WTC11 (cell line): ENCODE data around the gene TNS3. TPM values are rescaled to one million over a fixed set of nuclear protein-coding genes. Genes with fewer than 3 reads are reported as not detected.
A peak's percentile ranks its signal among the peaks of the same experiment; 100 is the strongest.

Experiments
- ATAC-seq: fragments of 200-7000 bp; cut with Tn5 transposase; 2 replicates; pipeline ENCODE4 v1.10.0; 2021; ENCODE audit warnings: mild to moderate bottlenecking, moderate library complexity
- CTCF ChIA-PET: fragments of 300-600 bp; sonication (Branson Sonifier 250); formaldehyde crosslinking; loops from one replicate; lab custom pipeline; 2021; ENCODE audit warnings: antibody characterized with exemption; lab: Charles Lee
- POLR2A ChIA-PET: fragments of 350-600 bp; sonication (Branson Sonifier 250); formaldehyde crosslinking; loops from one replicate; lab custom pipeline; 2021; ENCODE audit warnings: antibody characterized with exemption; lab: Charles Lee
- DNase-seq: peaks from one replicate; pipeline ENCODE4 v3.0.0; 2021; ENCODE audit warnings: low spot score
- H3K27ac Mint-ChIP-seq: 2 replicates; pipeline ENCODE4 v1.8.0; 2021; ENCODE audit warnings: mixed read lengths
- H3K27me3 Mint-ChIP-seq: 2 replicates; pipeline ENCODE4 v1.8.0; 2021; ENCODE audit warnings: low read depth, mild to moderate bottlenecking, moderate library complexity, mixed read lengths
- H3K36me3 Mint-ChIP-seq: 2 replicates; pipeline ENCODE4 v1.8.0; 2021; ENCODE audit warnings: mixed read lengths
- H3K4me1 Mint-ChIP-seq: 2 replicates; pipeline ENCODE4 v1.8.0; 2022; ENCODE audit warnings: mixed read lengths
- H3K4me3 Mint-ChIP-seq: 2 replicates; pipeline ENCODE4 v1.8.0; 2021; ENCODE audit warnings: mild to moderate bottlenecking, moderate library complexity, mixed read lengths
- H3K9me3 Mint-ChIP-seq: 2 replicates; pipeline ENCODE4 v1.8.0; 2021; ENCODE audit warnings: mixed read lengths
- E2F5 ChIP-seq: sonication (generic); formaldehyde crosslinking; IDR thresholded peaks from 2 replicates; pipeline ENCODE4 v1.8.1; 2022; ENCODE audit warnings: mild to moderate bottlenecking, moderate library complexity, missing genetic modification reagents
- FOXJ3 ChIP-seq: sonication (generic); formaldehyde crosslinking; IDR thresholded peaks from 2 replicates; pipeline ENCODE4 v1.9.0; 2021; ENCODE audit warnings: missing genetic modification reagents, mild to moderate bottlenecking, borderline replicate concordance
- MYBL2 ChIP-seq: sonication (generic); formaldehyde crosslinking; IDR thresholded peaks from 2 replicates; pipeline ENCODE4 v1.8.1; 2023; ENCODE audit warnings: mild to moderate bottlenecking, moderate library complexity, missing genetic modification reagents
- TCF7 ChIP-seq: sonication (generic); formaldehyde crosslinking; IDR thresholded peaks from 2 replicates; pipeline ENCODE4 v1.8.0; 2022; ENCODE audit warnings: mild to moderate bottlenecking, low read depth, missing genetic modification reagents, moderate library complexity
- TEAD4 ChIP-seq: sonication (generic); formaldehyde crosslinking; IDR thresholded peaks from 2 replicates; pipeline ENCODE4 v1.8.0; 2022; ENCODE audit warnings: mild to moderate bottlenecking, missing genetic modification reagents
- ZNF138 ChIP-seq: sonication (generic); formaldehyde crosslinking; conservative IDR thresholded peaks from 2 replicates; pipeline ENCODE4 v1.8.1; 2022; ENCODE audit warnings: mild to moderate bottlenecking, moderate library complexity, missing genetic modification reagents
- ZNF263 ChIP-seq: sonication (generic); formaldehyde crosslinking; IDR thresholded peaks from 2 replicates; pipeline ENCODE4 v1.8.1; 2022; ENCODE audit warnings: low read depth, mild to moderate bottlenecking, moderate library complexity, missing genetic modification reagents
- ZNF423 ChIP-seq: fragments of 250-450 bp; sonication (Bioruptor Pico); IDR thresholded peaks from 2 replicates; pipeline ENCODE4 v2.1.2; 2022; ENCODE audit warnings: mild to moderate bottlenecking, moderate library complexity
- ZNF512 ChIP-seq: sonication (generic); formaldehyde crosslinking; IDR thresholded peaks from 2 replicates; pipeline ENCODE4 v1.8.1; 2022; ENCODE audit warnings: missing genetic modification reagents, borderline replicate concordance
- total RNA-seq: library from RNA; stranded (reverse); gene quantifications from 3 replicates; pipeline ENCODE4 v1.2.3, GENCODE V29; 2021
- TF ChIP-seq, protein P1 (sequence below): sonication (generic); formaldehyde crosslinking; IDR thresholded peaks from 2 replicates; pipeline ENCODE4 v1.8.1; 2023; ENCODE audit warnings: mild to moderate bottlenecking, missing genetic modification reagents
- TF ChIP-seq, protein P2 (sequence below): fragments of 250-450 bp; sonication (Bioruptor Pico); IDR thresholded peaks from 2 replicates; pipeline ENCODE4 v1.9.0; 2021; ENCODE audit warnings: moderate library complexity, mild to moderate bottlenecking, inconsistent platforms, borderline replicate concordance
- TF ChIP-seq, protein P3 (sequence below): sonication (generic); formaldehyde crosslinking; IDR thresholded peaks from 2 replicates; pipeline ENCODE4 v1.8.0; 2023; ENCODE audit warnings: missing genetic modification reagents
- TF ChIP-seq, protein P4 (sequence below): fragments of 250-450 bp; sonication (Bioruptor Pico); IDR thresholded peaks from 2 replicates; pipeline ENCODE4 v1.9.0; 2021; ENCODE audit warnings: mild to moderate bottlenecking

The TNS3 gene
- total RNA-seq, 1 experiment from 2014 or later, result 37.7 TPM

GRCh38 chr7:47536661-47537611, 45.0 kb downstream of the TNS3 start (continued):
- TF ChIP-seq, protein P1, sequence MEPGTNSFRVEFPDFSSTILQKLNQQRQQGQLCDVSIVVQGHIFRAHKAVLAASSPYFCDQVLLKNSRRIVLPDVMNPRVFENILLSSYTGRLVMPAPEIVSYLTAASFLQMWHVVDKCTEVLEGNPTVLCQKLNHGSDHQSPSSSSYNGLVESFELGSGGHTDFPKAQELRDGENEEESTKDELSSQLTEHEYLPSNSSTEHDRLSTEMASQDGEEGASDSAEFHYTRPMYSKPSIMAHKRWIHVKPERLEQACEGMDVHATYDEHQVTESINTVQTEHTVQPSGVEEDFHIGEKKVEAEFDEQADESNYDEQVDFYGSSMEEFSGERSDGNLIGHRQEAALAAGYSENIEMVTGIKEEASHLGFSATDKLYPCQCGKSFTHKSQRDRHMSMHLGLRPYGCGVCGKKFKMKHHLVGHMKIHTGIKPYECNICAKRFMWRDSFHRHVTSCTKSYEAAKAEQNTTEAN, result peak; percentile 62; the same call in 1 of the 2 replicates
- no peak for TF ChIP-seq FOXJ3 (CRISPR knock-in tag)
- no peak for TF ChIP-seq TEAD4 (CRISPR knock-in tag)
- TF ChIP-seq, protein P2, sequence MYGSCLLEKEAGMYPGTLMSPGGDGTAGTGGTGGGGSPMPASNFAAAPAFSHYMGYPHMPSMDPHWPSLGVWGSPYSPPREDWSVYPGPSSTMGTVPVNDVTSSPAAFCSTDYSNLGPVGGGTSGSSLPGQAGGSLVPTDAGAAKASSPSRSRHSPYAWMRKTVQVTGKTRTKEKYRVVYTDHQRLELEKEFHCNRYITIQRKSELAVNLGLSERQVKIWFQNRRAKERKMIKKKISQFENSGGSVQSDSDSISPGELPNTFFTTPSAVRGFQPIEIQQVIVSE (CRISPR knock-in tag), result no peak
- TF ChIP-seq ZNF263, result no peak
- 0 out of 2 replicates have a peak, but pooled peaks have one; percentile 30 for TF ChIP-seq ZNF138 (CRISPR knock-in tag)
- TF ChIP-seq, protein P3, sequence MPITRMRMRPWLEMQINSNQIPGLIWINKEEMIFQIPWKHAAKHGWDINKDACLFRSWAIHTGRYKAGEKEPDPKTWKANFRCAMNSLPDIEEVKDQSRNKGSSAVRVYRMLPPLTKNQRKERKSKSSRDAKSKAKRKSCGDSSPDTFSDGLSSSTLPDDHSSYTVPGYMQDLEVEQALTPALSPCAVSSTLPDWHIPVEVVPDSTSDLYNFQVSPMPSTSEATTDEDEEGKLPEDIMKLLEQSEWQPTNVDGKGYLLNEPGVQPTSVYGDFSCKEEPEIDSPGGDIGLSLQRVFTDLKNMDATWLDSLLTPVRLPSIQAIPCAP (CRISPR knock-in tag), result no peak
- TF ChIP-seq MYBL2 (CRISPR knock-in tag), result 0 out of 2 replicates have a peak, but pooled peaks have one; percentile 49

- Mint-ChIP-seq H3K4me3 (peak overlapping the region; percentile 77), H3K27ac (peak overlapping the region; percentile 81), H3K27me3 (peaks cover 36% of the 10 kb centered on the region), H3K4me1 (peaks cover 61% of the 10 kb centered on the region), H3K9me3 (no peaks in the 10 kb centered on the region), H3K36me3 (peaks cover 5% of the 10 kb centered on the region; the same call in 1 of the 2 replicates)
- CTCF ChIA-PET, result interaction anchor here (0.8 to 2.1 kb wide), 4 partner anchors 10 to 100 kb away, joined by 3 to 9 read pairs (median 3); partner anchors contain the start of gene TNS3
- DNase-seq, result no peak
- POLR2A ChIA-PET, result interaction anchor here (0.6 kb wide), 1 partner anchor 105 kb away, joined by 5 read pairs; no protein-coding TSS in a partner anchor
- TF ChIP-seq TEAD4 (CRISPR knock-in tag) (no peak), ZNF512 (CRISPR knock-in tag) (no peak), ZNF423 (CRISPR knock-in tag) (peak; percentile 49; the same call in 1 of the 2 replicates)
- TF ChIP-seq, protein P4, sequence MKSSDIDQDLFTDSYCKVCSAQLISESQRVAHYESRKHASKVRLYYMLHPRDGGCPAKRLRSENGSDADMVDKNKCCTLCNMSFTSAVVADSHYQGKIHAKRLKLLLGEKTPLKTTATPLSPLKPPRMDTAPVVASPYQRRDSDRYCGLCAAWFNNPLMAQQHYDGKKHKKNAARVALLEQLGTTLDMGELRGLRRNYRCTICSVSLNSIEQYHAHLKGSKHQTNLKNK (CRISPR knock-in tag), result no peak
- ATAC-seq, result peak; percentile 5; the same call in 1 of the 2 replicates
Measured at GRCh38 chr7:47535704-47536628, 45.9 kb downstream of the TNS3 start.

GRCh38 chr7:47535035-47535703, 46.7 kb downstream of the TNS3 start:
- Mint-ChIP-seq H3K9me3 (peaks cover 2% of the 10 kb centered on the region), H3K27ac (peak overlapping the region; percentile 81), H3K4me3 (peak overlapping the region; percentile 77), H3K36me3 (peaks cover 7% of the 10 kb centered on the region), H3K4me1 (peaks cover 57% of the 10 kb centered on the region), H3K27me3 (peaks cover 36% of the 10 kb centered on the region)
- DNase-seq (no peak), ATAC-seq (no peak)
- TF ChIP-seq TCF7 (CRISPR knock-in tag) (no peak), E2F5 (CRISPR knock-in tag) (no peak)
- ChIA-PET POLR2A (no interaction called here), CTCF (interaction anchor here (1.0 to 2.1 kb wide), 5 partner anchors 11 to 64 kb away, joined by 3 to 9 read pairs (median 3); partner anchors contain the start of gene TNS3)
